Cardiac septum (tissue), 1 donor: ENCODE measurements around the gene HEMK1. TPM values are rescaled to one million over a fixed set of nuclear protein-coding genes. Genes with fewer than 3 reads are reported as not detected.

ENCODE experiments used
- total RNA-seq: library from RNA; stranded (reverse); fragmentation: NEBNext Ultra II Directional; extraction: Animal tissue kit (Norgen Biotek cat#: 25700); gene quantifications from one replicate; pipeline ENCODE4 v1.2.1, GENCODE V29; 2021
- donor health status: DM: no; HTN: no; CAD: no.

Gene HEMK1
- total RNA-seq, 1 donor from 2014 or later = 14.4 TPM

Other genes with a start within 250 kb of the HEMK1 start
- gene HYAL2, start 246.8 kb upstream of the HEMK1 start, total RNA-seq = 42.0 TPM
- gene TUSC2, start 241.3 kb upstream of the HEMK1 start, total RNA-seq = 24.5 TPM
- gene RASSF1, start 228.7 kb upstream of the HEMK1 start, total RNA-seq = 11.0 TPM
- gene ZMYND10, start 223.8 kb upstream of the HEMK1 start, total RNA-seq = 0.35 TPM
- gene NPRL2, start 218.7 kb upstream of the HEMK1 start, total RNA-seq = 19.1 TPM
- 6.4 TPM for gene CYB561D2, start 218.7 kb upstream of the HEMK1 start, total RNA-seq
- gene TMEM115, start 210.0 kb upstream of the HEMK1 start, total RNA-seq = 26.6 TPM
- gene CACNA2D2, start 65.9 kb upstream of the HEMK1 start, total RNA-seq = 1.4 TPM
- 35.7 TPM for gene C3orf18, start 1.8 kb upstream of the HEMK1 start, total RNA-seq
- 21.1 TPM for gene CISH, start 42.3 kb downstream of the HEMK1 start, total RNA-seq
- gene MAPKAPK3, start 47.6 kb downstream of the HEMK1 start, total RNA-seq = 266 TPM
- 6.1 TPM for gene DOCK3, start 105.4 kb downstream of the HEMK1 start, total RNA-seq